ENCODE data around the gene UBA52. TPM values are rescaled to one million over a fixed set of nuclear protein-coding genes. Genes with fewer than 3 reads are reported as not detected.
"Not testable (repeated sequence)": the region's sequence is repeated elsewhere in the genome, so short reads cannot be mapped to it uniquely, and the experiment has no call there.

Gene UBA52
- total and polyA plus RNA-seq, 2 donors (not counting 1 experiment from before 2014, with no cell fraction given), result 1,837 to 5,694 TPM

DNA sequence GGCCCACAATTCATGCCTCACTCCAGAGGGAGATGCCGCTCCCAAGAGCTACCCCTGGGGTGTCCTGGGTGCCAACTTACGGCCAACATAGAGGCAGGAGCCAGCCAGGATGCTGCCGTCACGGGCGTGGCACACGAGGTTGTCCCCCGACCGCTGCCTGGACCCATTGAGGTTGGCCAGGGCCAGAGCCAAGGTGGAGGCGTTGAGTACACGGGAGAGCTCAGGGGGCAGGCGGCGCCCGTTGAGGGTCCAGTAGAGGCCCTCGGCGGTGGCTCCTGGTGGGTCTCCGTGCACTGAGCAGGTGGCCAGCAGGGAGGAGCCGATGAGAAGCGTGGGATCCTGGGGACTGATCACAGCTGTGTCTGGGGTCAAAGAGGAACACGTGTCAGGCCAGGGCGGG is 27.8 kb downstream of the UBA52 start:
- 91% methylated on average over 19 of the region's 20 CpGs for WGBS (ENCODE audit: insufficient coverage)
- Histone ChIP-seq H3K27me3 (replicated peaks in 1 of 4; ENCODE audit: control extremely low read depth in 1 of 4, control insufficient read depth in 3 of 4, insufficient read depth in 4 of 4, low read length in 3 of 4) (peaks cover 0 to 61% (median 21%) of the 10 kb centered on the region in 4 experiments), H4K20me1 (ENCODE audit: control insufficient read depth, insufficient read depth, low read length, poor library complexity, severe bottlenecking) (no peaks in the 10 kb centered on the region), H3K79me2 (ENCODE audit: control insufficient read depth, insufficient read depth, low read length) (no peaks in the 10 kb centered on the region), H3K36me3 (replicated peaks in 1 of 2; ENCODE audit: control extremely low read depth in 1 of 2, control insufficient read depth in 1 of 2, extremely low read depth in 1 of 2, insufficient read depth in 2 of 2, low read length in 1 of 2) (no peaks in the 10 kb centered on the region), H2AFZ (ENCODE audit: insufficient read depth, low read depth, low read length, poor library complexity, severe bottlenecking) (no peak overlapping the region), H3K9ac (ENCODE audit: low read length) (no peak overlapping the region), H3K27ac (ENCODE audit: low read length in 2 of 2) (no peak overlapping the region), H3K4me2 (replicated peaks; ENCODE audit: low read depth, low read length, poor library complexity, severe bottlenecking) (no peak overlapping the region), H3K4me1 (ENCODE audit: control insufficient read depth in 2 of 2, insufficient read depth in 2 of 2, low read length in 2 of 2) (peaks cover 13 to 26% of the 10 kb centered on the region in 2 donors), H3K9me3 (ENCODE audit: control extremely low read depth in 1 of 3, control insufficient read depth in 2 of 3, insufficient read depth in 1 of 3, low read length in 2 of 3) (no peaks in the 10 kb centered on the region), H3K4me3 (ENCODE audit: control extremely low read depth in 1 of 5, extremely low read depth in 1 of 5, insufficient read depth in 1 of 5, low read depth in 2 of 5, low read length in 4 of 5) (no peak overlapping the region)
- DNase-seq (no peak), ATAC-seq (ENCODE audit: low read depth) (no peak)
- ChIA-PET CTCF (no interaction called here), POLR2A (interaction anchor here (1.3 kb wide), 1 partner anchor 10 kb away, joined by 3 read pairs; the partner anchor contains the start of gene REX1BD)
- Mint-ChIP-seq H3K27me3 (peaks cover 28% of the 10 kb centered on the region), H3K4me3 (no peak overlapping the region), H3K9me3 (ENCODE audit: insufficient read depth) (no peaks in the 10 kb centered on the region), H3K27ac (no peak overlapping the region), H3K4me1 (peaks cover 17% of the 10 kb centered on the region)
- TF ChIP-seq, protein P1, sequence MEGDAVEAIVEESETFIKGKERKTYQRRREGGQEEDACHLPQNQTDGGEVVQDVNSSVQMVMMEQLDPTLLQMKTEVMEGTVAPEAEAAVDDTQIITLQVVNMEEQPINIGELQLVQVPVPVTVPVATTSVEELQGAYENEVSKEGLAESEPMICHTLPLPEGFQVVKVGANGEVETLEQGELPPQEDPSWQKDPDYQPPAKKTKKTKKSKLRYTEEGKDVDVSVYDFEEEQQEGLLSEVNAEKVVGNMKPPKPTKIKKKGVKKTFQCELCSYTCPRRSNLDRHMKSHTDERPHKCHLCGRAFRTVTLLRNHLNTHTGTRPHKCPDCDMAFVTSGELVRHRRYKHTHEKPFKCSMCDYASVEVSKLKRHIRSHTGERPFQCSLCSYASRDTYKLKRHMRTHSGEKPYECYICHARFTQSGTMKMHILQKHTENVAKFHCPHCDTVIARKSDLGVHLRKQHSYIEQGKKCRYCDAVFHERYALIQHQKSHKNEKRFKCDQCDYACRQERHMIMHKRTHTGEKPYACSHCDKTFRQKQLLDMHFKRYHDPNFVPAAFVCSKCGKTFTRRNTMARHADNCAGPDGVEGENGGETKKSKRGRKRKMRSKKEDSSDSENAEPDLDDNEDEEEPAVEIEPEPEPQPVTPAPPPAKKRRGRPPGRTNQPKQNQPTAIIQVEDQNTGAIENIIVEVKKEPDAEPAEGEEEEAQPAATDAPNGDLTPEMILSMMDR (IDR thresholded peaks at IDR 0.05), result no peak
- no peak for TF ChIP-seq EZH2 (IDR thresholded peaks at IDR 0.05; ENCODE audit: borderline replicate concordance, insufficient read depth, low read depth, low read length, poor library complexity, severe bottlenecking)
- intact Hi-C loops (cut with micrococcal nuclease), result no loop called here

DNA sequence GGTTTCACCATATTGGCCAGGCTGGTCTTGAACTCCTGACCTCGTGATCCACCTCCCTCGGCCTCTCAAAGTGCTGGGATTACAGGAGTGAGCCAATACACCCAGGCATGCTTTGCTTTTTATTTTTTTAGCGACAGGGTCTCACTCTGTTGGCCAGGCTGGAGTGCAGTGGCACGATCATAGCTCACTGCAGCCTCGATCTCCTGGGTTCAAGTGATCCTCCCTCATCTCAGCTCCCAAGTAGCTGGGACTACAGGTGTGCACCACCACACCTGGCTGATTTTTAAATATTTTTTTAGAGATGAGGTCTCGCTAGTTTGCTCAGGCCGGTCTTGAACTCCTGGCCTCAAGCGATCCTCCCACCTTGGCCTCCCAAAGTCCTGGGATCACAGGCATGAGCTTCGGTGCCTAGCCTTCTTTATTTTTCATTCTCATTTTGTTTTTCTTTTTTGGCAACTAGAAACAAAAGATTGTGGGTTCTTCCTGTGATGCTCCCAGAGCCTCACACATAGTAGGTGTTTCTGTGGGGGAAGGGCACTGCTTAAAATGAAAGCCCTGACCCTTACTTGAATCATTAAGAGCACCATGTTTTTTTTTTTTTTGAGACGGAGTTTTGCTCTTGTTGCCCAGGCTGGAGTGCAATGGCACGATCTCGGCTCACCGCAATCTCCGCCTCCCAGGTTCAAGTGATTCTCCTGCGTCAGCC is 29.2 kb downstream of the UBA52 start:
- DNase-seq; H3K9ac ChIP-seq (ENCODE audit: low read length); H3K79me2 ChIP-seq (ENCODE audit: control insufficient read depth, insufficient read depth, low read length); H3K4me3 ChIP-seq (ENCODE audit: control extremely low read depth in 1 of 5, extremely low read depth in 1 of 5, insufficient read depth in 1 of 5, low read depth in 2 of 5, low read length in 4 of 5); ATAC-seq (ENCODE audit: low read depth); CTCF ChIA-PET; H3K36me3 ChIP-seq (replicated peaks in 1 of 2; ENCODE audit: control extremely low read depth in 1 of 2, control insufficient read depth in 1 of 2, extremely low read depth in 1 of 2, insufficient read depth in 2 of 2, low read length in 1 of 2); H2AFZ ChIP-seq (ENCODE audit: insufficient read depth, low read depth, low read length, poor library complexity, severe bottlenecking); H3K27ac ChIP-seq (ENCODE audit: low read length in 2 of 2); H3K9me3 ChIP-seq (ENCODE audit: control extremely low read depth in 1 of 3, control insufficient read depth in 2 of 3, insufficient read depth in 1 of 3, low read length in 2 of 3); intact Hi-C loops (cut with micrococcal nuclease); H3K27ac Mint-ChIP-seq; H4K20me1 ChIP-seq (ENCODE audit: control insufficient read depth, insufficient read depth, low read length, poor library complexity, severe bottlenecking); H3K4me3 Mint-ChIP-seq; H3K4me2 ChIP-seq (replicated peaks; ENCODE audit: low read depth, low read length, poor library complexity, severe bottlenecking); POLR2A ChIA-PET; H3K9me3 Mint-ChIP-seq (ENCODE audit: insufficient read depth): not testable (repeated sequence)
- WGBS (ENCODE audit: insufficient coverage), result 97% methylated on average over 9 of the region's 15 CpGs
- H3K4me1 ChIP-seq (ENCODE audit: control insufficient read depth in 2 of 2, insufficient read depth in 2 of 2, low read length in 2 of 2), result peaks cover 9 to 22% of the 10 kb centered on the region in 2 donors
- H3K4me1 Mint-ChIP-seq, result peaks cover 16% of the 10 kb centered on the region
- peaks cover 0 to 70% (median 27%) of the 10 kb centered on the region in 4 experiments for H3K27me3 ChIP-seq (replicated peaks in 1 of 4; ENCODE audit: control extremely low read depth in 1 of 4, control insufficient read depth in 3 of 4, insufficient read depth in 4 of 4, low read length in 3 of 4)
- H3K27me3 Mint-ChIP-seq, result peaks cover 38% of the 10 kb centered on the region

Data from B cell (primary cell).